NB4 (cell line): ENCODE data around the gene DCN.

ENCODE experiments used
- MYC ChIP-seq: IDR thresholded peaks from 2 replicates; pipeline ENCODE4 v1.6.1; 2011; ENCODE audit warnings: low read depth, low read length
- POLR2A ChIP-seq: IDR thresholded peaks from 2 replicates; pipeline ENCODE4 v1.6.1; 2011; ENCODE audit warnings: mild to moderate bottlenecking; ENCODE audit not compliant: insufficient read length; ENCODE audit errors: extremely low read depth

- TF ChIP-seq MYC (no peak), POLR2A (no peak)
Observed at GRCh38 chr12:91123236-91123916, 59.2 kb downstream of the DCN start.
